Nasal cavity respiratory epithelium epithelial cell of viscerocranial mucosa (primary cell): Measurements from ENCODE around the gene MRGPRX3. TPM values are rescaled to one million over a fixed set of nuclear protein-coding genes. Genes with fewer than 3 reads are reported as not detected.

Experiments
- total RNA-seq: library from RNA; depleted of rRNA; stranded (reverse); fragments of >200 nt; gene quantifications from 2 replicates; pipeline ENCODE4 v1.2.3, GENCODE V29; 2014

Gene MRGPRX3
- under 0.01 and 0.21 TPM in 2 replicates for total RNA-seq

DNA sequence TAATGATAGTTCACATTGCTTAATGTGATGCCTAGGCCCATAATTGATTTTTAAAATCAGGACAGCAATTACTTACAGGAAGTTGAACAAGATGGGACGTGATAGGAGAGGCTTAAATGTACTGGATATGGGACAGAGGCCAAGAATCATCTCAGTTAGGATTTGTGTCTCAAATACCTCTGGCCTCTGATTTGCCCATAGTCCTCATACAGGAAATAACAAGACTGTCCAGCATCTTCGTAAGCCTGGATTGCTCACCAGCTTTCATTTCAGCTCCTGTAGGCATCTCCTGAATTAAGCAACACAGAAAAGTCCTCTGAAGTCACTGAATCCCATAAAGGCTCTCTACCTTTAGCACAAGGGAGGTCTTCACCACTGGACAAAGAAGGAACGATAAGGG, at the start of gene MRGPRX3:
Gene MRGPRX3 (plus strand): TSS at position 231 of the 400 bp plus-strand sequence. CDS start 4,632 bp downstream, outside the sequence.

DNA sequence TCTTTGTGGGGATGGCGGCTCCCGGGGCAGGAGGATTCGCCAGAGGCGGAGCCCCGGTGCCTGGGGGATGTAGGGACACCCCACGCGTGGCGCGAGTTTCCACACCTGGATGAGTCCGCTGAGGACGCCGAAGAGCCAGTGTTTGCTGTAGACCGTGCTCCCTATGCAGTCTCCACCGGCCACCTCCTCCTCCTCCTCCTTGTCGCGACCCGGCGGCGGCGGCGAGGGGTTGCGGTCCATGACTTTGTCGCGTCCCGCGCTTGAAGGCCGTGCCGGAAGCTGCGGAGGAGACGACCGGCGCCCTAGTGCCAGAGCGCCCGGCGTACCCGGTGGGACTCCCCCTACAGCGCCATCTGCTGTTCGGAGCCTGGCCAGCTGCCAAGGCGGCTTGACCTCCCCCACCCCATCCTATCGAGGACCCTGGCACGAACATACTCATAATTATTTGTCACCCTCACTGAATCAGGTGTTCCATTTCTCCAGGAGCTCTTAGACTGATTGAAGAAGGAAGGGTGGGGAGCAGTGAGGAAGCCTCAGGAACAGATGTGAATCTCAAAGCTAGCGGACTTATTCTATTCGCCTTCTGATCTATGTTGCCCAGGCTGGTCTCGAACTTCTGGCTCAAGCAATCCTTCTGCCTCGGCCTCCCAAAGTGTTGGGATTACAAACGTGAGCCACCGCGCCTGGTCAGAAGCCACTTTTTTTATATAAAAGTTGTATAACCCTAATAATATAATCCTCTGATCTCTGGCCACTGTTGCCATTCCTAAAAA, 26.4 kb upstream of the MRGPRX3 start, which contains the start of gene SAAL1:
Gene SAAL1 (minus strand): TSS at position 281 of the 773 bp plus-strand sequence. CDS start 41 bp downstream, at position 240.

GRCh38 chr11:18172666-18173065, 40.3 kb downstream of the MRGPRX3 start, which contains the start of gene MRGPRX4:
MRGPRX4 (plus strand) TSS chr11:18172837; CDS start chr11:18173257, 420 bp downstream.

Other genes with a start within 250 kb of the MRGPRX3 start
- gene SERGEF, start 119.5 kb upstream of the MRGPRX3 start, total RNA-seq: 19.7 and 26.3 TPM in 2 replicates
- gene TPH1, start 86.3 kb upstream of the MRGPRX3 start, total RNA-seq: under 0.01 and 0.07 TPM in 2 replicates
- gene SAAL1, start 26.5 kb upstream of the MRGPRX3 start, total RNA-seq: 16.7 and 17.2 TPM in 2 replicates
- gene MRGPRX4, start 40.3 kb downstream of the MRGPRX3 start, total RNA-seq: not detected in 2 replicates
- 0.64 TPM in 1 of 2 replicates, not detected in the other for gene SAA4, start 104.2 kb downstream of the MRGPRX3 start, total RNA-seq
- gene SAA2, start 116.1 kb downstream of the MRGPRX3 start, total RNA-seq: 1.7 and 37.6 TPM in 2 replicates
- 10.3 and 80.4 TPM in 2 replicates for gene SAA1, start 133.7 kb downstream of the MRGPRX3 start, total RNA-seq
- 65.5 and 87.8 TPM in 2 replicates for gene HPS5, start 189.6 kb downstream of the MRGPRX3 start, total RNA-seq
- 94.9 and 96.7 TPM in 2 replicates for gene GTF2H1, start 190.0 kb downstream of the MRGPRX3 start, total RNA-seq